Psoas muscle (tissue), 8 donors: ENCODE data around the gene ZNF789. TPM values are rescaled to one million over a fixed set of nuclear protein-coding genes. Genes with fewer than 3 reads are reported as not detected.

Source experiments
- ATAC-seq, 4 donors: fragments of 200-7000 bp; cut with Tn5 transposase; one replicate each; pipeline ENCODE4 v1.9.1; 2020; ENCODE audit warnings: moderate library complexity in 3 of 4, mild to moderate bottlenecking in 2 of 4
- DNase-seq, 2 donors: peaks; one replicate each; pipeline ENCODE4 v3.0.0-alpha.2; 2020
- H3K27ac ChIP-seq: fragments of 200-600 bp; one replicate; pipeline ENCODE4 v1.8.0; 2022
- H3K27me3 ChIP-seq, 3 donors: fragments of 200-600 bp in 1 of 3; one replicate each; pipeline versions ENCODE4 v1.6.1 to v1.8.0; 2013 to 2022; ENCODE audit warnings: low read length in 2 of 3, mild to moderate bottlenecking in 2 of 3, moderate library complexity in 1 of 3; ENCODE audit not compliant: insufficient read depth in 3 of 3
- H3K36me3 ChIP-seq, 2 donors: fragments of 200-600 bp in 1 of 2; one replicate each; pipeline versions ENCODE4 v1.6.1 to v1.8.0; 2013 to 2022; ENCODE audit warnings: low read depth in 1 of 2, mild to moderate bottlenecking in 1 of 2, moderate library complexity in 1 of 2; ENCODE audit not compliant: insufficient read depth in 1 of 2
- H3K4me1 ChIP-seq: fragments of 200-600 bp; one replicate; pipeline ENCODE4 v1.8.0; 2022
- H3K4me3 ChIP-seq: fragments of 200-600 bp; one replicate; pipeline ENCODE4 v1.8.0; 2022; ENCODE audit warnings: mild to moderate bottlenecking
- H3K9me3 ChIP-seq: fragments of 200-600 bp; one replicate; pipeline ENCODE4 v1.8.0; 2022
- WGBS, 3 donors: extraction: QIAGEN DNeasy Blood & Tissue Kit; methylation state at CpG; one replicate each; pipeline versions ENCODE4 v1.1.6 to v1.1.7; 2013; 5-methylcytosine and 5-hydroxymethylcytosine counted together
- intact Hi-C, 2 donors: fragments of 100-400 bp; cut with DNase I; formaldehyde crosslinking; loops; one replicate each; pipeline versions ENCODE4 v1.11.0 to v1.14.2; 2022
- polyA plus RNA-seq, 3 donors: library from polyadenylated mRNA; stranded (reverse); fragments of 200-250 nt; gene quantifications; one replicate each; pipeline ENCODE4 v1.2.3, GENCODE V29; 2013
- total RNA-seq, 4 donors: library from RNA; stranded (reverse); fragmentation: NEBNext Ultra II Directional in 2 of 4; extraction: Animal tissue kit (Norgen Biotek cat#: 25700) in 2 of 4; gene quantifications; one replicate each; pipeline versions ENCODE4 v1.2.1 to v1.2.4, GENCODE V29; 2021 to 2023
- TF ChIP-seq, protein P1 (sequence below): fragments of 200-600 bp; IDR thresholded peaks from one replicate; pipeline ENCODE4 v1.8.0; 2022; ENCODE audit warnings: antibody characterized with exemption
- donor health status: healthy with polysubstance abuse.
- donor health status: DM: no; HTN: no; CAD: no; lungs with moderate emphysema.
- donor health status: Bipolar disorder and iron deficiency.
- donor health status: healthy.
- donor health status: DM: yes; HTN: yes; CAD: no.
- donor health status: DM: no; HTN: no; CAD: no.
- donor health status: DM: no; HTN: no; CAD: no.
- donor health status: DM: yes; HTN: yes; CAD: no.

Gene ZNF789
- total and polyA plus RNA-seq, 7 donors = 1.6 to 6.2 (median 2.4) TPM

DNA sequence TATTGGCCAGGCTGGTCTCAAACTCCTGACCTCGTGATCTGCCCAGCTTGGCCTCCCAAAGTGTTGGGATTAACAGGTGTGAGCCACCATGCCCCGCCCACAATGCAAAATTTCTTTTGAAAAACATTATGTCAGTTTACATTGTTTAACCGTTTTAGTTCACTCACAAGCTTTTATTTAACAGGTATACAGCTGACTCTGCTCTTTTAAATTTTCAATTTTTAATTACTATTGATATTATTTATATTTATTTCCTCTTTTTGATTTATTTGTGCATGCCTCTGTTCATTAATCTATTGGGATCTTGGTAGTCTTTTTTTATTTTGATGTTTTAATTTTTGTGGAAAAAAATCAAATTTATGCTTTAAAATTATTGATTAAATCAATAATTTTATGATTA lies 48.7 kb downstream of the ZNF789 start:
- intact Hi-C loops = no loop called here
- H3K36me3 ChIP-seq = peaks cover 6 to 87% of the 10 kb centered on the region in 2 donors
- no peak overlapping the region for H3K4me3 ChIP-seq
- WGBS, 3 donors = 91 to 92% (median 92%) methylated on average over 3 of the region's 3 CpGs
- ATAC-seq = no peak
- no peak for DNase-seq
- no peaks in the 10 kb centered on the region for H3K4me1 ChIP-seq
- H3K27me3 ChIP-seq = no peaks in the 10 kb centered on the region
- H3K27ac ChIP-seq = no peak overlapping the region
- TF ChIP-seq, protein P1, sequence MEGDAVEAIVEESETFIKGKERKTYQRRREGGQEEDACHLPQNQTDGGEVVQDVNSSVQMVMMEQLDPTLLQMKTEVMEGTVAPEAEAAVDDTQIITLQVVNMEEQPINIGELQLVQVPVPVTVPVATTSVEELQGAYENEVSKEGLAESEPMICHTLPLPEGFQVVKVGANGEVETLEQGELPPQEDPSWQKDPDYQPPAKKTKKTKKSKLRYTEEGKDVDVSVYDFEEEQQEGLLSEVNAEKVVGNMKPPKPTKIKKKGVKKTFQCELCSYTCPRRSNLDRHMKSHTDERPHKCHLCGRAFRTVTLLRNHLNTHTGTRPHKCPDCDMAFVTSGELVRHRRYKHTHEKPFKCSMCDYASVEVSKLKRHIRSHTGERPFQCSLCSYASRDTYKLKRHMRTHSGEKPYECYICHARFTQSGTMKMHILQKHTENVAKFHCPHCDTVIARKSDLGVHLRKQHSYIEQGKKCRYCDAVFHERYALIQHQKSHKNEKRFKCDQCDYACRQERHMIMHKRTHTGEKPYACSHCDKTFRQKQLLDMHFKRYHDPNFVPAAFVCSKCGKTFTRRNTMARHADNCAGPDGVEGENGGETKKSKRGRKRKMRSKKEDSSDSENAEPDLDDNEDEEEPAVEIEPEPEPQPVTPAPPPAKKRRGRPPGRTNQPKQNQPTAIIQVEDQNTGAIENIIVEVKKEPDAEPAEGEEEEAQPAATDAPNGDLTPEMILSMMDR = no peak
- no peaks in the 10 kb centered on the region for H3K9me3 ChIP-seq

- Histone ChIP-seq H3K4me1 (no peaks in the 10 kb centered on the region), H3K9me3 (peaks cover 26% of the 10 kb centered on the region), H3K36me3 (peaks cover 7 to 88% of the 10 kb centered on the region in 2 donors), H3K27me3 (no peaks in the 10 kb centered on the region), H3K27ac (no peak overlapping the region), H3K4me3 (no peak overlapping the region)
- ATAC-seq (peak in 1 of 4 donors; percentile 43), DNase-seq (no peak)
- TF ChIP-seq, protein P1 = no peak
- intact Hi-C loops = no loop called here
- 95 to 97% (median 96%) methylated on average over 21 of the region's 21 CpGs for WGBS, 3 donors
Observed at GRCh38 chr7:99525713-99526440, 53.2 kb downstream of the ZNF789 start.

- TF ChIP-seq, protein P1 = no peak
- ATAC-seq (no peak), DNase-seq (no peak)
- intact Hi-C loops = no loop called here
- no peak overlapping the region for H3K4me3 ChIP-seq
- 98 to 99% (median 98%) methylated on average over 12 of the region's 12 CpGs for WGBS, 3 donors
- no peak overlapping the region for H3K27ac ChIP-seq
- peaks cover 30 to 64% of the 10 kb centered on the region in 2 donors for H3K36me3 ChIP-seq
- peaks cover 60% of the 10 kb centered on the region for H3K9me3 ChIP-seq
- no peaks in the 10 kb centered on the region for H3K27me3 ChIP-seq
- no peaks in the 10 kb centered on the region for H3K4me1 ChIP-seq
Observed at GRCh38 chr7:99531354-99531765, 58.7 kb downstream of the ZNF789 start.

- 97 to 100% (median 97%) methylated on average over 2 of the region's 2 CpGs for WGBS, 3 donors
- TF ChIP-seq, protein P1 = no peak
Observed at GRCh38 chr7:99535667-99536066, 63.0 kb downstream of the ZNF789 start.

More at GRCh38 chr7:99535667-99536066, 63.0 kb downstream of the ZNF789 start:
- intact Hi-C loops = no loop called here
- Histone ChIP-seq H3K27me3 (no peaks in the 10 kb centered on the region), H3K36me3 (peaks cover 23 to 25% of the 10 kb centered on the region in 2 donors), H3K9me3 (peaks cover 53% of the 10 kb centered on the region), H3K4me1 (no peaks in the 10 kb centered on the region), H3K27ac (no peak overlapping the region), H3K4me3 (no peak overlapping the region)
- DNase-seq (no peak), ATAC-seq (no peak)

Other genes starting within 250 kb of the ZNF789 start
- not detected for gene MYH16, start 200.1 kb upstream of the ZNF789 start, total RNA-seq
- gene MYH16, start 200.1 kb upstream of the ZNF789 start, polyA plus RNA-seq = not detected
- gene ARPC1A, start 147.0 kb upstream of the ZNF789 start, total RNA-seq = 10 to 100 TPM; 41.6 to 53.5 (median 47.6) TPM
- gene ARPC1A, start 147.0 kb upstream of the ZNF789 start, polyA plus RNA-seq = 100 to 1,000 TPM in 1 of 3 donors, 10 to 100 TPM in 2; 38.1 to 114 (median 71.2) TPM
- 10 to 100 TPM; 12.9 to 19.1 (median 15.7) TPM for gene ARPC1B, start 98.2 kb upstream of the ZNF789 start, total RNA-seq
- gene ARPC1B, start 98.2 kb upstream of the ZNF789 start, polyA plus RNA-seq = 10 to 100 TPM; 20.0 to 61.5 (median 25.9) TPM
- gene PDAP1, start 64.3 kb upstream of the ZNF789 start, total RNA-seq = 100 to 1,000 TPM; 131 to 174 (median 172) TPM
- gene PDAP1, start 64.3 kb upstream of the ZNF789 start, polyA plus RNA-seq = 100 to 1,000 TPM; 257 to 437 (median 436) TPM
- 10 to 100 TPM; 30.2 to 49.1 (median 39.8) TPM for gene BUD31, start 63.9 kb upstream of the ZNF789 start, total RNA-seq
- gene BUD31, start 63.9 kb upstream of the ZNF789 start, polyA plus RNA-seq = 100 to 1,000 TPM in 1 of 3 donors, 10 to 100 TPM in 2; 46.8 to 115 (median 88.0) TPM
- gene PTCD1, start 34.1 kb upstream of the ZNF789 start, total RNA-seq = 1 to 10 TPM; 2.7 to 9.2 (median 4.6) TPM
- 1 to 10 TPM; 5.0 to 8.1 (median 5.6) TPM for gene PTCD1, start 34.1 kb upstream of the ZNF789 start, polyA plus RNA-seq
- gene CPSF4, start 33.9 kb upstream of the ZNF789 start, total RNA-seq = 10 to 100 TPM; 21.3 to 42.4 (median 28.6) TPM
- 10 to 100 TPM; 35.6 to 46.4 (median 36.5) TPM for gene CPSF4, start 33.9 kb upstream of the ZNF789 start, polyA plus RNA-seq
- gene ATP5MF, start 6.7 kb upstream of the ZNF789 start, total RNA-seq = 100 to 1,000 TPM; 391 to 584 (median 510) TPM
- 1,000 to 10,000 TPM; 2,163 to 2,481 (median 2,336) TPM for gene ATP5MF, start 6.7 kb upstream of the ZNF789 start, polyA plus RNA-seq
- 10 to 100 TPM; 11.1 to 17.4 (median 14.6) TPM for gene ZNF394, start 27.4 kb downstream of the ZNF789 start, total RNA-seq
- 10 to 100 TPM in 2 of 3 donors, 1 to 10 TPM in 1; 9.9 to 17.1 (median 15.9) TPM for gene ZNF394, start 27.4 kb downstream of the ZNF789 start, polyA plus RNA-seq
- 1 to 10 TPM; 7.3 to 9.6 (median 9.4) TPM for gene ZKSCAN5, start 31.8 kb downstream of the ZNF789 start, total RNA-seq
- 10 to 100 TPM in 1 of 3 donors, 1 to 10 TPM in 2; 3.1 to 15.4 (median 4.3) TPM for gene ZKSCAN5, start 31.8 kb downstream of the ZNF789 start, polyA plus RNA-seq
- 1 to 10 TPM; 2.9 to 6.3 (median 4.4) TPM for gene FAM200A, start 79.2 kb downstream of the ZNF789 start, total RNA-seq
- gene FAM200A, start 79.2 kb downstream of the ZNF789 start, polyA plus RNA-seq = 10 to 100 TPM in 1 of 3 donors, 1 to 10 TPM in 2; 4.1 to 12.4 (median 4.6) TPM
- gene ZNF655, start 85.8 kb downstream of the ZNF789 start, total RNA-seq = 10 to 100 TPM; 30.9 to 43.8 (median 36.6) TPM
- 10 to 100 TPM; 27.3 to 63.7 (median 46.9) TPM for gene ZNF655, start 85.8 kb downstream of the ZNF789 start, polyA plus RNA-seq
- gene TMEM225B, start 125.4 kb downstream of the ZNF789 start, total RNA-seq = under 1 TPM in 2 of 4 donors, not detected in 2; 0.42 to 0.86 TPM
- under 1 TPM; 0.20 to 0.55 (median 0.34) TPM for gene TMEM225B, start 125.4 kb downstream of the ZNF789 start, polyA plus RNA-seq
- 10 to 100 TPM in 1 of 4 donors, 1 to 10 TPM in 3; 6.3 to 10.5 (median 7.0) TPM for gene ZSCAN25, start 144.1 kb downstream of the ZNF789 start, total RNA-seq
- 1 to 10 TPM; 2.6 to 5.8 (median 2.6) TPM for gene ZSCAN25, start 144.1 kb downstream of the ZNF789 start, polyA plus RNA-seq
- gene CYP3A5, start 207.1 kb downstream of the ZNF789 start, total RNA-seq = 1 to 10 TPM in 2 of 4 donors, under 1 TPM in 2; 0.12 to 2.4 (median 0.71) TPM
- gene CYP3A5, start 207.1 kb downstream of the ZNF789 start, polyA plus RNA-seq = under 1 TPM; 0.13 to 0.52 (median 0.32) TPM